Stimulated activated CD4-positive, alpha-beta T cell treated with anti-CD3 and anti-CD28 coated beads, TNF-alpha, amount 100 ng/mL, for 1 hour (primary cell): ENCODE measurements around the gene PTPMT1.
A peak's percentile ranks its signal among the peaks of the same experiment; 100 is the strongest.
"Not testable (repeated sequence)": the region's sequence is repeated elsewhere in the genome, so short reads cannot be mapped to it uniquely, and the experiment has no call there.

ENCODE experiments used
- DNase-seq, 3 donors: peaks; one replicate each; pipeline ENCODE4 v3.0.0-alpha.2; 2020; ENCODE audit warnings: low read depth in 3 of 3, low spot score in 1 of 3

Gene PTPMT1, protein sequence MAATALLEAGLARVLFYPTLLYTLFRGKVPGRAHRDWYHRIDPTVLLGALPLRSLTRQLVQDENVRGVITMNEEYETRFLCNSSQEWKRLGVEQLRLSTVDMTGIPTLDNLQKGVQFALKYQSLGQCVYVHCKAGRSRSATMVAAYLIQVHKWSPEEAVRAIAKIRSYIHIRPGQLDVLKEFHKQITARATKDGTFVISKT

DNA sequence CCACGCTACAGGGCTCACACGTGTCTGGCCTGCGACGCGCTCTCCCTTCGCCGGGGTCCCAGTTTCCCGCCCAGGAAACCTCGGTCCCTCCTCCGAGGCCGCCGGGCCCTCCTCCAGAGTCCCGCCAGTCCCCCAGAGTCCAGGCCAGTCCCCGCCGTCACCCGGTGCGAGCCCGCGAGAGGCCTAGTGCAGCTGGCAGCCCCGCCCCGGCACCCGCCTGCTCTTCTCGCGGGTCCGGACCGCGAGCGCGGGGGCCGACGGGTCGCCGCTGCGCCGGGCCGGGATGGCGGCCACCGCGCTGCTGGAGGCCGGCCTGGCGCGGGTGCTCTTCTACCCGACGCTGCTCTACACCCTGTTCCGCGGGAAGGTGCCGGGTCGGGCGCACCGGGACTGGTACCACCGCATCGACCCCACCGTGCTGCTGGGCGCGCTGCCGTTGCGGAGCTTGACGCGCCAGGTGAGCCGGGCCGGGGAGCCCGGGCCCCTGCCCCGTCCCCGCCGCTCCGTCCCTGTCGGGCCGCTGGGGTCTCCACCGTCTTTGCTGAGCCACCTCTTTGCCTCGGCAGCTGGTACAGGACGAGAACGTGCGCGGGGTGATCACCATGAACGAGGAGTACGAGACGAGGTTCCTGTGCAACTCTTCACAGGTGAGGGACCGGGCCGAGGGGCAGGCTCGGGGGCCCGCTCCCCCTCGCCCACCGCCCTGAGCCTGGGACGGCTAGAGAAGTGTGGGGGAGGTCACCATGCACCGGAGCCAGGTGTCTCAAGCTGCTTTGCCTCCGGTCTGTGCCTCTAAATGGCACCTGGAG lies at the start of gene PTPMT1:
TSS of gene PTPMT1 (plus strand) at position 260 of the 809 bp plus-strand sequence. CDS start at position 284, 24 bp downstream.
- DNase-seq = peak in 2 of 3 donors; percentile 30 to 48

DNA sequence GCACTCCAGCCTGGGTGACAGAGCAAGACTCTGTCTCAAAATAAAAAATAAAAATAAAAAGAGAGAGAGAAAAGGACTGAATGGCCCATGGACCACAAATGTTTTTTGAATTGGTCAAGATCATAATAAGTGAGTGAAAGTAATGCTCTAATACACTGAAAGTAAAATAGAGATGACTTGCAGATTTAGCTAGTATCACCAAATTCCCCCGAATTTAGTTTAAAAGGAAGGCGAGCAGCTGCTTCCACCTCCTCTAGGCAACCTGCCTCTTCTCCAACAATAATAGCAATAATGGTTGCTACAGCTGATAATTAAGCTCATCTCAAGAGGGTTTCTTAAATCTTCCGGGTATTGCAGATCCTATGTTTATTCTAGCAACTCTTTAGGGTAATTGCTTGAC lies 49.2 kb upstream of the PTPMT1 start:
- DNase-seq = no peak

DNA sequence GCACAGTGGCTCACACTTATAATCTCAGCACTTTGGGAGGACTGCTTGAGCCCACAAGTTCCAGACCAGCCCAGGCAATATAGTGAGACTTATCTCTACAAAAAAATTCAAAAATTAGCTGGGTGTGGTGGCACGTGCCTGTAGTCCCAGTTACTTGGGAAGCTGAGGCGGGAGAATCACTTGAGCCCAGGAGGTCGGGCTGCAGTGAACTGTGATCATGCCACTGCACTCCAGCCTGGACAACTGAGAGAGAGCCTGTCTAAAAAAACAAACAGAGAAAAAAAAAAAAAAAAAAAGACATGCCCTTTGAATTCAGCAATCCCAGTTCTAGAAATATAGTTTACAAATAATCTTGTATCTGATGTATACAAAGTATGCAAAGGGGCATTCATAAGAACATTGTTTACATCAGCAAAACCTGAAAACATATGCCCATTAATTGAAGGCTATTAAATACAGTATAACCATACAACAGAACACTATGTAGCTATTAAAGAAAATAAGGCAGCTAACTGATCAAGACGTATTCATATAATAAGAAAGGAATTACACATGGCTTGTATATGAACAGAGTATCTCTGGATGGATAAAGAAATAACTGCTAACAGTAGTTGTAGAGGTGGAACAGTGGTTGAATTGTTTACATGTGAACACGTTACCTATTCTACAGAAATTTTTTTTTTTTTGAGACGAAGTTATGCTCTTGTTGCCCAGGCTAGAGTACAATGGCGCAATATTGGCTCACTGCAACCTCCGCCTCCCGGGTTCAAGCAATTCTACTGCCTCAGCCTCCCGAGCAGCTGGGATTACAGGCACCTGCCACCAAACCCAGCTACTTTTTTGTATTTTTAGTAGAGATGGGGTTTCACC lies 48.2 kb upstream of the PTPMT1 start:
- no peak for DNase-seq

DNA sequence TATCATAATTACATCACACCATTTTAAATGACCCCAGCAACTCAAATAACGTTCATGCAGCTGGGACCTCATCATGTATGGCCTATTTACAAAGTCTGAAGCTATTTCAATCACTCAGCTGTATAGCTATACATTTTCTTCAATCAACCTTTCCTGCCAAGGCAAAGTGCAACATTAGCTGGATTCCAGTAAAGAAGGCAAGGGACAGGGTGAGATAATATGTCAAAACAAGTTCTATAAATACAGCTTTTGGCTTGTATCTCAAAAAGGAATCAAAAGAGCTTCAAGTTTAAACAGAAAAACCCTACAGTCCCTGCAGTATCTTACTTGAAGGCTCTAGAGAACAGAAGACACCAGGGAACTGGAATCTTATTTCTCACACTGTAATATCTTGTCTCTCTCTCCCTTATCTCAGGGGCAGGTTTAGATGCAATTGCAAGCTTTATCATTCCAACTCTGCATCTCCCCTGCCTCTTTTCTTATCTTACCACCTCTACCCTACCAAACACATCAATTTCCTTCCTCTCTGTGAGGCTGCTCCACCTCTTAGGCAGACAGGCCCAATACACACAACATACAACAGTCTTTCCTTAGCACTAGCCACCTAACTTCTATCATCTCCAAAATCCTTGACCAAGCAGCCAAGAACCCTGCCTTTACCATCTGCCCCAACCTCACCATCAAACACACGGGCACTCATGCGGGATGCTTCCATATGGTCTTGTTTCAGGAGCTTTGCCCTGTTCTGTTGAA lies 47.0 kb upstream of the PTPMT1 start:
- no peak for DNase-seq

DNA sequence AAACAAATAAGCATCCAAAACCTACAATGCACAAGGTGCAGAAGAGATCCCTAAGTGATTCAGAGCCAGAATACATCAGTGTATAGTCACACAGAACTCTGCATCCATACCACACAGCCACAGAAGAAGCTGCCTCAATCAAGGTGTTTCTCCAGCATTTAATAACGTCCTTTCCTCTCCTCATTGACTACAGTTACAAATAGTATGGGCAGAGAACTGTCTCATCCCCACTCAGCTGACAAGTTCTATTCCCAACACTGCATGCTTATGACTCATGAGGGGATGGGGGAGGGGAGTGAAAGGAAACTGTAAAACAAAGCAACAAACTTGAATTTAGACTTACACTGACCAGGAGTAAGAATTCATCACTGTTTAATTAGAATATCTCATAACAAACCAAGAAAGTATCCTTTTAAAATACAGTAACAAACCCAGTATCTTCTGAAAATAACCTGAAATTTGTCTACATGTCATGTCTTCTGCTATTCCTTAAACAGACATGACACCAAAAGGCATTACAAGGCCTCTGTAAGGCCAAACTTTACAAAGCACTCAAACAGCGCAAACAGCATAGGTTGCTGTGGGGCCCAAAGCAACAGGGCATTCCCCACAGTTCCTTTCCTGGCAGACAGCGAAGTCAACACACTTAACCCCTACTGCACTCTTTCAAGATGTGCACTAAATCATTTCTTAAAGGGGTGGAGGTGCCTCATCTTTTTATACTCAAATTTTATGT lies 41.7 kb upstream of the PTPMT1 start:
- peak in 1 of 3 donors; percentile 7 for DNase-seq

DNA sequence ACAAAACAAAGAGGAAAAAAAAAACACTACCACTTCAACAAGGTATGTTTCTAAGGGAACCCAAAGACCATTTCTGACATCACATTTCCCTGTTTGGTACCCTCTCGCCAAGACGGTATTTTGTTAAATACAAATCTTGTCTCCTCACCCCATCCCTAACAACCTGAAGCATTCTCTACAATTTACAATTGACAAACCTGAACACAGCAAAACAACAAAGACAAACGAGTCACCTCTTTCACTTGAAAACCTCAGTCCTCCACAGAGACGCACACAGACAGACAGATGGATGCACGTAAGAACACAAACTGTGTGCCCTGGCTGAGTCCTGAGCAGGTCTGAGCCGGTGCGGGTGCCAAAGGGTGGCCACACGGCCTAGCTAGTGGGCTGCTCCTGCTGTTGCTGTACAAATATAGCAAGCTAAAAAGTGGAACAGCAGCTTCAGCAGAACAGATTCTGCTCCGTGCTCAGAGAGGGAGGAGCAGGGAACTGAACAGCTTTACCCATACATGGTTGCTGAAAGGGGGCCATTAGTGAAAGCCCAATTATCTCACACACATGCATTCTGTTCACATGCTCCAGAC lies 41.0 kb upstream of the PTPMT1 start:
- no peak for DNase-seq

DNA sequence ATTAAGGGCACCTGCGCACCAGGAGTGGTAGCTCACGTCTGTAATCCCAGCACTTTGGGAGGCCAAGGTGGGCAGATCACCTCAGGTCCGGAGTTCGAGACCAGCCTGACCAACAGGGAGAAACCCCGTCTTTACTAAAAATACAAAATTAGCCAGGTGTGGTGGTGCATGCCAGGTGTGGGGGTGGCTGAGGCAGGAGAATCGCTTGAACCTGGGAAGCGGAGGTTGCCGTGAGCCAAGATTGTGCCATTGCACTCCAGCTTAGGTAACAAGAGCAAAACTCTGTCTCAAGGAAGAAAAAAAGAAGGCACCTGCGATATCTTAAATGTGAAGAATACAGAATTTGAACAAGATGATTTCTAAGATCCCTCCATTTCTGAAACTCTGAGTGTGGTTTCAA lies 39.4 kb upstream of the PTPMT1 start:
- not testable (repeated sequence) for DNase-seq

DNA sequence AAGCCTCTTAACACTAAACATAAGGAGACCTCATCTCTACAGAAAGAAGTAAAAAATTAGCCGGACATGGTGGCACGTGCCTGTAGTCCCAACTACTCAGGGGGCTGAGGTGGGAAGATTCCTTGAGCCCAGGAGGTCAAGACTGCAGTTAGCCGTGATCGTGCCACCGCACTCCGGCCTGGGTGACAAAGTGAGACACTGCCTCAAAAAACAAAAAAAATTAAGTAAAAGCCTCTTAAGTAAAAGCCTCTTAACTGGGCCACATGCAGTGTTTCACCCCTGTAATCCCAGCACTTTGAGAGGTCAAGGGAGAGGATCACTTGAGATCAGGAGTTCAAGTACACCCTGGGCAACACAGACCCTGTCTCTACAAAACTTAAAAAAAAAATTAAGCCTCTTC lies 38.2 kb upstream of the PTPMT1 start:
- no peak for DNase-seq

DNA sequence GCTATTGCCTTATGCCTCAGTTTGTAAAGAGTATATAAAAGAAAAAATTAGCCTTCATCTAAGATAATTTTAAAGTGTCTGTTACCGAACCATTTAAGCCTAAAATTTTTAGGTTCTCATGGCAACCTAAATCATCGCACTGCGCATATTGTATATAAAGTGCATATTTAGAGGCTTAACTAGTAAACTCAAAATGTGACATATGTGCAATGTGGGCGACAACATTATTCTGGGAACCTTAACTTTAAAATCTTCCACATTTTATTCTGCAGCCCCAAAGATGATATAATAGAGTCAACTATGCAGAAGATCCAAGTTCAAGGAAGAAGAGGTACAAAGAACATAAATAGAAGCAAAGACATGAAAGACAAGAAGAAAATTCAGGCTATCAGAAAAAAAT lies 35.4 kb upstream of the PTPMT1 start:
- no peak for DNase-seq

DNA sequence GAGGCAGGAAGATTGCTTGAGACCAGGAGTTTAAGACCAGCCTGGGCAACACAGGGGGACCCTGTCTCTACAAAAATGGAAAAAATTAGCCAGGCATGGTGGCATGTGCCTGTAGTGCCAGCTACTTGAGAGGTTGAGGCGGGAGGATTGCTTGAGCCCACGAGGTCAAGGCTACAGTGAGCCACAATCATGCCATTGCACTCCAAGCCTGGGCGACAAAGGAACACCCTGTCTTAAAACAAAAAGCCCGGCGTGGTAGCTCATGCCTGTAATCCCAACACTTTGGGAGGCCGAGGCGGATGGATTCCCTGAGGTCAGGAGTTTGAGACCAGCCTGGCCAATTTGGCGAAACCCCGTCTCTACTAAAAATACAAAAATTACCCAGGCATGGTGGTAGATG lies 34.7 kb upstream of the PTPMT1 start:
- not testable (repeated sequence) for DNase-seq

DNA sequence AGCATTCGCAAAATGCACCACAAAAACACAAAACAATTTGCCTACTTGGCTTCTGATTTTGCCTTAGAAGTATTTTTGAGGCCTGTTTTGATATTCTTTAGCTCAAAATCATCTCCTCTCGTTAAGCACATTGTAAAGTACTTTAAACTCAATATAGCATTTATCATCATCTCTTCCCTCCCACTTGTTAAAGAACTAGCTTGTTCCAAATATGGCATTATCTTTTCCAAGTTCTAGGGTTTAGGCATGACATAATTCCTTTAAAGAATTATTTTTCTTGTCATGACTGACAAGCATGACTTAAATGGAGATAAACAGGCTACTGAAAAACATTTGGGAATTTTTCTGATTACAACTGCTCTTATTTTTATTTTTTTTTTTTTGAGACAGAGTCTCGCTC lies 33.7 kb upstream of the PTPMT1 start:
- no peak for DNase-seq

DNA sequence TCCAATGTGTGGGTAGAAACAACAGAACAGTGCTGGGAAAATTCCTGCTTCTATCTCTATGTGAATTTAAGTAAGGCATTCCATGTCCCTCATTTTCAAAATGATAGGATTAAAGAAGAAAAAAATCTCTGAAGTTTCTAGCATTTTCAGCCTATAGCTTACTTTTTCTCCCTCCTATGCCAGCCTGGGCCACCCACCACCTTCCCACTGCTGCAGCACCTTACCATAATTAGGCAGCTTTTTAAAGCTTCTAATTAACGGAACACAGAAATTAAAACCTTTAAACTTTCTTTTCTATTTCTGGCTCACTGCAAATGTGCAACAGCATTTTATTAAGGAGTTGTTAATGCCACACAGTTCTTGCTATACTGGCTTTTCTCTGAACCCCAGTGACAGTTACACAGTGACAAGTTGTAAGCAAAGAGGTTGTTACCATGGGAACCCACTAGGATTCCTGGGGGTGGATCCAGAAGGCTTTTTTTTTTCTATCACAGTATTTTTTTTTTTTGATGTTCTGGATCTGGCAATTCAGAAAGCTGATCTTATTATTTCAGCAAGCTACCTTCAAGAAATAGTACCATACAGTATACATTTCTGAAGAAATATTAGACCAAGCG lies 32.7 kb upstream of the PTPMT1 start:
- no peak for DNase-seq

DNA sequence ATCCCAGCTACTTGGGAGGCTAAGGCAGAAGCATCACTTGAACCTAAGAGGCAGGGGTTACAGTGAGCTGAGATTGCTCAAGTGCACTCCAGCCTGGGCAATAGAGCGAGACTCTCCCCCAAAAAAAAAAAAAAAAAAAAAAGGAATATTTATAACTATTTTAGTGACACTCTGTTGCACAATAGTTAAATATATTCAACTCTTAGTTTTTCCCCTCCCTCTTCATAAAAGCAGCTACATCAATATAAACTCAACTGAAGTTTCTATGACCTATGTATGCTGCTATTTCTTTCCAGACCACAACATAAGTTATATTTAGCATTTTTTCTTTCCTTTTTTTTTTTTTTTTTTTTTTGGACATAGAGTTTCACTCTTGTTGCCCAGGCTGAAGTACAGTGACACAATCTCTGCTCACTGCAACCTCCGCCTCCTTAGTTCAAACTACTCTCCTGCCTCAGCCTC lies 31.7 kb upstream of the PTPMT1 start:
- DNase-seq = no peak

DNA sequence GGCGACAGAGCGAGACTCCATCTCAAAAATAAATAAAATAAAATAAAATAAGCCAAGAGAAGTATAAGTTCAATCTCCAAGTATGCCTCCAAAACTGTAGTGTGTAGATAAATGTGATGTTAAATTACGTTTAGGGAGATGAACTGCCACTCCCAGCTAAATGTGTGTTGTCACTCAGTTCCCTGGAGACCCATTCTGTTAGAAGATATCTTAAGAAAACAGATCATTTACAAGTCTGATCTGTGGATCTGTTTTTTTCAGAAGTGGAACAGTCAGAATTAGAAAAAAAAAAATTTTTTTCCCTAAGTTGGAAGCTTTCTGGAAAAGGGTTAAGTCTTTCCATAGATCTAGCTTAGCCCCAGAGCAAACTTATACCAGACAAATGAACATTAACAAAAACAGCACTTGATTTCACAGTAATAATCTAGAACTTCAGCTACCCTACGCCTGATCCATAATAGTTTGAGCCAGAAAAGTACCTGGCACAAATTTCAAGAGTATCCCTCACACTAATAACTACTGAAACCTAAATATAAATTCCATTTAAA lies 30.6 kb upstream of the PTPMT1 start:
- DNase-seq = no peak

DNA sequence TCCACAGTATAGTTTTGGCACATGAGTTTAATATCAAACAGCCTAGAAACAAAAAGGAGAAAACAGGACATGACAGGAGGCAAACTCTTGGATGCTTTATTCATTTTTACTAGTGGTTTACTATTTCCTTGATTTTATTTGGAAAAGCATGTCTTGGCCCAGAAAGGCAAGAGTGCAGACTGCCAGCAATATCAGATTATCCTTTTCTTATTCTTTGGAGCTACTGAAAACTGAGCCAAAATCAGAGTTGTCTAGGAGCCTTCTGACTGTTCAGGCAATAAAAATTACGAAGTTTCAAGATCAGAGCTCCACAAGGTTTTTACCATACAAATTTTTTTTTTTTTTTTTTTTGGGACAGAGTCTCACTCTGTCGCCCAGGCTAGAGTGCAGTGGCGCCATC lies 28.5 kb upstream of the PTPMT1 start:
- DNase-seq = no peak

DNA sequence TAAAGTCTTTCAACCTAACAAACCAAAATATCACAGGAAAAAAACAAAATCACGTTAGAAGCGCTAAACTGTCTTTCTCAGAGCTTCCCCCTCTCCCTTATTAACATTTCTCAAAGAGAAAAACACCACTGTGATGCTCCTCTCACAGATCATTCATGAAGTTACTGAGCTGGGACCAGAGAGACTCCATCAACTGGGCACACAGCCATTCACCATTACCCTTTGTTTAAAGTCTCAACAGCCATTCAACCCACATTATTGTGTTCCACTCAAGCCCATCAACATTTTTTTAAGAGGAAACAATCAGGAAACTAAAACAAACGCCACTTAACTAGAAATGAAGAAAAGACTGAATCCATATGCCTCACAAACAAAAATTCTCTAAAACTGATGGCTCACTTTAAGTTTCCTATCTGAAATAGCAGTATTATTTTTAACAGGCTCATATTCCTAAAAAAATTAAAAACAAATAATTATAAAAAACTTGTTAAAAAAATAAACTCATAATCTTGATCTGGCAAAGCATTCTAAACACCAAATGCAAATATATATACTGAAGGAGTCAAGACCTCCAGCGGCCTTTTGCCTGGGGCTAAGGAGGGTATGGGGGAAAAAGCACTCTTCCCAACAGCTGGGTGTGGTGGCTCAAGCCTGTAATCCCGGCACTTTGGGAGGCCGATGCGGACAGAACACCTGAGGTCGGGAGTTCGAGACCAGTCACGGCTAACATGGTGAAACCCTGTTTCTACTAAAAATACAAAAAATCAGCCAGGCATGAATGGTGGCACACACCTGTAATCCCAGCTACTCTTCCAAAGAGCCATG lies 26.4 kb upstream of the PTPMT1 start:
- no peak for DNase-seq

DNA sequence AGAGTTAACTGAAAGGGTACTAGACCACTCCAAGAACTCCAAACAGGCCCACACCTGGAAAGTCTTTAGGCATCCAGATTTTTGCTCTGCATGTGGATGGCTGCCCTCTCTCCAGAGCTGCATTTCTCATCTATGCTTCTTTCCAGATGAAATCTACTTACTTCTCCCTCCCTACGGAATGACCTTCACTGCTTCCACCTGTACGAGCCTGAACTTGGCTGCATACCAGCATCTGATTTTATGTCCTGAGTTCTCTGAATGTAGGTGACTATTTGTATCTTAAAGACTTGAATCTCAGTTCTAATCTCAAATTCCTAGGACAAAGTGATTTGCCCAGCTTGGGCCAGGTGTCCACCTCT lies 25.7 kb upstream of the PTPMT1 start:
- no peak for DNase-seq

DNA sequence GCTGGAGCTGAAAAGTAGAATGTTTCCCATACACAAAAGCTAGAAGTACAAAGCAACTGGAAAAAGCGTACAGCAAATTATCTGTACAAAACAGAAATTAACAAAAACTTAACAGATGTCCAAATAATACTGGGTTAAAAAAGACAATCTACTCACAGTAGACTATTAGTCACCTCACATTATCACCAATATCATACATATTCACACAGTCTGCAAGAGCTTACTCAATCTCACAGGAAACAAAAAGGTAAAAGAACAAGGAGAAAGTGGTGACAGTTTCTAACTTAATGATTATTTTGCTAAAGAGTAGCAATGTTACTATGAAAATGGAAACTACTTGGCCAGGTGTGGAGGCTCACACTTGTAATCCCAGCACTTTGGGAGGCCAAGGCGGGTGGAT lies 24.3 kb upstream of the PTPMT1 start:
- no peak for DNase-seq
